ENCODE results near the gene RYR3. TPM values are rescaled to one million over a fixed set of nuclear protein-coding genes. Genes with fewer than 3 reads are reported as not detected.

Gene RYR3
- total and polyA plus RNA-seq, 10 of the 15 experiments (the other 5 are each of a cell fraction or from before 2014, with no cell fraction given): under 0.01 to 0.44 (median 0.16) TPM; not detected in 5

DNA sequence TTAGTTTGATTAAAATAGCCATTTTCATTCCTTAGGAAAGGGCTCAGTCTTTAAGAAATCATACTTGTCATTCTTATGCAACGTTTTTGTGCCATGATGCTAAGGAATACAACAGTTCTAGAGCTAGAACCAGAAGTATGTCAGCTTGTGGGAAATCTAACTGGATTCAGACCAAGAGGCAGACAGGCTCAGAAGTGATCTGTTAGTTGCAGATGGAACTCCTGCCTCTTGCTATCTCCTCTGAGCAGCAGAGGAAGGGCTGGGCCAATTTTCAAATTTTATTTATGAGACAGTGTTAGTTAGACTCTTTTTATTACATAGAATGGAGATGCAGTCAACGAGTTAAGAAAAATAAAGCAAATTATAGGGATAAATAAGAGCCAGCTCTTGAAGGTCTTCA lies 48.5 kb upstream of the RYR3 start:
- intact Hi-C loops (cut with micrococcal nuclease; ENCODE audit: unreplicated experiment): no loop called here
- Histone ChIP-seq H4K20me1 (ENCODE audit: control insufficient read depth, insufficient read depth) (no peaks in the 10 kb centered on the region), H3K4me3 (no peak overlapping the region), H3K4me1 (ENCODE audit: control insufficient read depth, insufficient read depth, low read length) (no peaks in the 10 kb centered on the region), H3K4me2 (ENCODE audit: control insufficient read depth, insufficient read depth) (no peak overlapping the region), H3K9ac (ENCODE audit: control insufficient read depth, insufficient read depth, low read length) (no peak overlapping the region), H3K9me3 (replicated peaks; ENCODE audit: control insufficient read depth, insufficient read depth, low read length) (no peaks in the 10 kb centered on the region), H2AFZ (ENCODE audit: control insufficient read depth, low read depth, low read length) (no peak overlapping the region), H3K27me3 (replicated peaks in 1 of 2; ENCODE audit: control insufficient read depth in 2 of 2, insufficient read depth in 2 of 2, low read length in 1 of 2) (no peaks in the 10 kb centered on the region; a peak in 1 of 4 replicates), H3K36me3 (ENCODE audit: control insufficient read depth in 2 of 2, insufficient read depth in 2 of 2, low read length in 1 of 2) (no peaks in the 10 kb centered on the region), H3K27ac (ENCODE audit: control insufficient read depth, insufficient read depth) (no peak overlapping the region), H3K79me2 (ENCODE audit: control insufficient read depth, insufficient read depth, low read length) (no peaks in the 10 kb centered on the region)
- WGBS (ENCODE audit: insufficient coverage, insufficient replicate concordance, low lambda C conversion rate, missing lambda C conversion rate): 0% methylated on average over 2 of the region's 2 CpGs
- no TSS peak for BruUV-seq (replicated peaks)
- CTCF ChIA-PET: no interaction called here
- POLR2A ChIA-PET: no interaction called here
- in situ Hi-C loops (cut with MboI): no loop called here
- FAIRE-seq (no peak), DNase-seq (ENCODE audit: low read depth, low spot score) (no peak), ATAC-seq (no peak)
- SMC1A ChIA-PET (ENCODE audit: uncharacterized antibody, unreplicated experiment): no interaction called here
- RAD21 ChIA-PET (ENCODE audit: unreplicated experiment): no interaction called here
- no peak for TF ChIP-seq IKZF1 (conservative IDR thresholded peaks at IDR 0.05)
- no peak for TF ChIP-seq RB1 (IDR thresholded peaks at IDR 0.05; ENCODE audit: borderline replicate concordance)
- TF ChIP-seq SMAD1 (IDR thresholded peaks at IDR 0.05; ENCODE audit: low read depth, partially characterized antibody): no peak
- TF ChIP-seq CREM (IDR thresholded peaks at IDR 0.05; ENCODE audit: low read depth): no peak
- TF ChIP-seq TCF12 (IDR thresholded peaks at IDR 0.05; ENCODE audit: low read depth, low read length): no peak
- no peak for TF ChIP-seq ZNF24 (IDR thresholded peaks at IDR 0.05)
- no peak for TF ChIP-seq MTA2 (IDR thresholded peaks at IDR 0.05; ENCODE audit: low read depth)
- no peak for TF ChIP-seq NBN (IDR thresholded peaks at IDR 0.05)
- TF ChIP-seq SMC3 (IDR thresholded peaks at IDR 0.05; ENCODE audit: borderline replicate concordance, low read length): no peak
- TF ChIP-seq, protein P1, sequence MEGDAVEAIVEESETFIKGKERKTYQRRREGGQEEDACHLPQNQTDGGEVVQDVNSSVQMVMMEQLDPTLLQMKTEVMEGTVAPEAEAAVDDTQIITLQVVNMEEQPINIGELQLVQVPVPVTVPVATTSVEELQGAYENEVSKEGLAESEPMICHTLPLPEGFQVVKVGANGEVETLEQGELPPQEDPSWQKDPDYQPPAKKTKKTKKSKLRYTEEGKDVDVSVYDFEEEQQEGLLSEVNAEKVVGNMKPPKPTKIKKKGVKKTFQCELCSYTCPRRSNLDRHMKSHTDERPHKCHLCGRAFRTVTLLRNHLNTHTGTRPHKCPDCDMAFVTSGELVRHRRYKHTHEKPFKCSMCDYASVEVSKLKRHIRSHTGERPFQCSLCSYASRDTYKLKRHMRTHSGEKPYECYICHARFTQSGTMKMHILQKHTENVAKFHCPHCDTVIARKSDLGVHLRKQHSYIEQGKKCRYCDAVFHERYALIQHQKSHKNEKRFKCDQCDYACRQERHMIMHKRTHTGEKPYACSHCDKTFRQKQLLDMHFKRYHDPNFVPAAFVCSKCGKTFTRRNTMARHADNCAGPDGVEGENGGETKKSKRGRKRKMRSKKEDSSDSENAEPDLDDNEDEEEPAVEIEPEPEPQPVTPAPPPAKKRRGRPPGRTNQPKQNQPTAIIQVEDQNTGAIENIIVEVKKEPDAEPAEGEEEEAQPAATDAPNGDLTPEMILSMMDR (IDR thresholded peaks at IDR 0.05 in 2 of 3, conservative IDR thresholded peaks at IDR 0.05 in 1 of 3; ENCODE audit: control insufficient read depth in 2 of 3, extremely low read depth in 1 of 3, insufficient read depth in 1 of 3, low read depth in 3 of 3, low read length in 3 of 3): no peak
- no peak for TF ChIP-seq ZNF592 (IDR thresholded peaks at IDR 0.05)
- TF ChIP-seq HCFC1 (IDR thresholded peaks at IDR 0.05; ENCODE audit: low read length): no peak
- no peak for TF ChIP-seq ZBTB4 (CRISPR knock-in tag; IDR thresholded peaks at IDR 0.05)
- no peak for TF ChIP-seq SMAD5 (IDR thresholded peaks at IDR 0.05; ENCODE audit: low read depth)
- no peak for TF ChIP-seq RAD51 (IDR thresholded peaks at IDR 0.05)
- TF ChIP-seq PAX5 (IDR thresholded peaks at IDR 0.05; ENCODE audit: borderline replicate concordance, low read depth, low read length): no peak
